NK-92 (cell line): ENCODE results near the gene CCDC170.
A peak's percentile ranks its signal among the peaks of the same experiment; 100 is the strongest.
"Not testable (repeated sequence)": the region's sequence is repeated elsewhere in the genome, so short reads cannot be mapped to it uniquely, and the experiment has no call there.

ENCODE experiments used
- DNase-seq: peaks from one replicate; lab custom pipeline; 2025; ENCODE audit not compliant: unreplicated experiment; lab: John Stamatoyannopoulos, UW

CCDC170 gene

GRCh38 chr6:151493804-151494234, at the start of gene CCDC170:
CCDC170 (plus strand) TSS chr6:151494017; CDS start chr6:151494129, 112 bp downstream.
- no peak for DNase-seq

DNA sequence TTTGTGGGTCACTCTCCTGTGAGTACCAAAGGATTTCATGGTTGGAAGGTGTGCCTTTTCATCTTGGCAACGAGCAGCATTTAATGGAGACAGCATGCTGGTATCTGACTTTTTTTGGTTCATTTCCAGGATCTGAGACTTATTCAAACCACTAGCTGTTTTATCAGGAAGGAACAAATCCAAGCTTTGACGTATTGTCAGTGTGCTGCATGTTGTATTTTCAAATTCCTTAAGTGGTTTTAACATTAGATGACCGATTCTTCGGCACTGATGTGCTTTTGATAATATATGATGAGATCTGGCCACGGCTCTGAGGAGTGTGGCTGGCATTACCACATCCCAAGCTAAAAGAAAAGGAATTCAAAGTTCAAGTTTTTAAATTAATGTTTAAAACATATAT, 48.3 kb upstream of the CCDC170 start:
- no peak for DNase-seq

DNA sequence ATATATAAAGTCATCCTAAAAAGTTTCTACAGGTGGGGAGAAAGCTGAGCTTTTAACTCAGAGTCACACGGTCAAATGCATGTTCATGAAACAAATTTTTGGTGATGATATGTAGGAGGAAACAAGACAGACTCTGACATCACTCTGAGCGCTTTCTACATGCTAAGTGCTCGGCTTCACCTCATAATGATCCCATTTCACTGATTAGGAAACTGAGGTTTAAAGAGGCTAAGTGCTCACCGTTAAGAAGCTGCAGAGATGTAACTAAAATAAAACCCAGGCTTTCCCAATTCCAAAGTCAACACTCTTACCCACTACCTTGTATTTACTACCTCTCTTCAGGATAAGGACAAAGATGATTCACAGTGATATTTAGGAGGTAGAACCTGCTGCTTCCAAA, 46.6 kb upstream of the CCDC170 start:
- DNase-seq: no peak

DNA sequence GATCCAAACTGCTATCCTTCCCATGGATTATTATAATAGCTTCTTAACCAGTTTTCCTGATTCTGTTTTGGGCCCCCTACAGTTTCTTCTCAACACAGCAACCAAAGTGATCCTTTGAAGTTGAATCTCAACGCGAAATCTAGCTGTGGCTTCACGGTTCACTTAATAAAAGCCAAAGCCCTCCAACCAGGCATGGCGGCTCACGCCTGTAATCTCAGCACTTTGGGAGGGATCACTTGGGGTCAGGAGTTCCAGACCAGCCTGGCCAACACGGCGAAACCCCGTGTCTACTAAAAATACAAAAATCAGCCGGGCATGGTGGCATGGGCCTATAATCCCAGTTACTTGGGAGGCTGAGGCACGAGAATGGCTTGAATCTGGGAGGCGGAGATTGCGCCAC, 45.2 kb upstream of the CCDC170 start:
- no peak for DNase-seq

DNA sequence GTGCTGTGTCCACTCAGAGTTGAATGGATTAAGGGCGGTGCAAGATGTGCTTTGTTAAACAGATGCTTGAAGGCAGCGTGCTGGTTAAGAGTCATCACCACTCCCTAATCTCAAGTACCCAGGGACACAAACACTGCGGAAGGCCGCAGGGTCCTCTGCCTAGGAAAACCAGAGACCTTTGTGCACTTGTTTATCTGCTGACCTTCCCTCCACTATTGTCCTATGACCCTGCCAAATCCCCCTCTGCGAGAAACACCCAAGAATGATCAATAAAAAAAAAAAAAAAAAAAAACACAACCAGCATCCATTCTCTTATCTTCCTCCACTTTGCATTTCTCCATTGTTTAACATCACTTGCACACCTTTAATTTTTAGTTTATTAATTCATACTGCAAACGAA, 42.9 kb upstream of the CCDC170 start:
- DNase-seq: not testable (repeated sequence)

GRCh38 chr6:151451417-151451949, 42.3 kb upstream of the CCDC170 start:
- DNase-seq: no peak

- peak; percentile 98 for DNase-seq
These were observed 41.7 kb upstream of the CCDC170 start, which contains the start of gene RMND1 for GRCh38 chr6:151451950-151452749. RMND1 (minus strand) TSS chr6:151452126; CDS start chr6:151445811, 6,315 bp downstream.

GRCh38 chr6:151452750-151453427, 40.9 kb upstream of the CCDC170 start:
- no peak for DNase-seq

GRCh38 chr6:151455751-151456398, 37.9 kb upstream of the CCDC170 start:
- DNase-seq: not testable (repeated sequence)

DNA sequence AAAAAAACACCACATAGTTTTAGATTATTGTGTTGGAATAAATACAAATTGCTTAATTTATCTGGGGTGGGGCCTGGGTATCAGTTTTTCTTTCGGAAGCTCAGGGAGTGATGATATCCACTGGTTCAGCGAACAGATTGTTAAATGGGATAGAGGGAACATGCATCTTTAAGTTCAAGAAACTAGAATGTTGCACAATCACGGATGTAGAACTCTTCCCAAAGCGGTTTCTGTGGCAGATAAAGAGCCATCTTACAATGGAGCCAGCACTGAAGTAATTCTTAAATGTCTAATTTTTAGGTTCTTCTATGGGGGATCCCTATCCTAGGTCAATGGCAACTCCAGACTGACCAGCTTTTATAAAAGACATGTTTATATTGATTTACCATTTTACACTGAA, 32.1 kb upstream of the CCDC170 start:
- no peak for DNase-seq

- no peak for DNase-seq
These were observed 29.1 kb upstream of the CCDC170 start for GRCh38 chr6:151464702-151465101.

DNA sequence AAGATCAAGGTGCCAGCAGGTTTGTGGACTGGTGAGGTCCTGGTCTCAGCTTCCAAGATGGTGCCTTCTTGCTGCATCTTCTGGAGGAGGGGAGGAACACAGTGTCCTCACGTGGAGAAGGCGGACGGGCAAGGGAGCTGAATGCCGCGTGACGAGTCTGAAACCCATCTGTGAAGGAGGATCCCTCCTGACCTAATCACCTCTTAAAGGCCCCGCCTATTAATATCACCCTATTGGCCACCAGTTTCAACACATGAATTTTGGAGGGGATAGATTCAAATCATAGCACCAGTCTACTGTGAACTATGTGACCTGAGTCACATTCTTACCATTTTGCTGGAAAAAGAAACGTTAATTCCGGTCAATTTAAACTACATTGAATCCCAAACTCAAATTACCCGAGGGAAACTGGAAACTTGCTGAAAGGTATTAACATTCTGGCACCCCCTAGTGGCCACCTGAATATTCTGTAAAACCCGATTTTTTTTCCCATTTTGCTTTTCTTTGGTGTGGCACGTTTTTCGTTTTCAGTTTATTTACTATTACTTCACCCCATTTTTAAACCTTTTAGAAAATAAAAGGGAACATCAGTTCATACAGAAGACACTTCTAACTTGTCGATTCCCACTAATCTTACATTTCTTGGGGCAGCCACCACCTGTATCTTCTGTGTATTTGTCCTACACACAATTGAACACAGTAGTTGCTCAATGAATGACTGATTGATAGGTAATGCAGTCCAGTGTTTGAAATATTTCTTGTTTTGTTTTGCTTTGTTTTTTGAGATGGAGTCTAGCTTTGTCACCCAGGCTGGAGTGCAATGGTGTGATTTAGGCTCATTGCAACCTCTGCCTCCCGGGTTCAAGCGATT, 17.9 kb upstream of the CCDC170 start:
- no peak for DNase-seq

DNA sequence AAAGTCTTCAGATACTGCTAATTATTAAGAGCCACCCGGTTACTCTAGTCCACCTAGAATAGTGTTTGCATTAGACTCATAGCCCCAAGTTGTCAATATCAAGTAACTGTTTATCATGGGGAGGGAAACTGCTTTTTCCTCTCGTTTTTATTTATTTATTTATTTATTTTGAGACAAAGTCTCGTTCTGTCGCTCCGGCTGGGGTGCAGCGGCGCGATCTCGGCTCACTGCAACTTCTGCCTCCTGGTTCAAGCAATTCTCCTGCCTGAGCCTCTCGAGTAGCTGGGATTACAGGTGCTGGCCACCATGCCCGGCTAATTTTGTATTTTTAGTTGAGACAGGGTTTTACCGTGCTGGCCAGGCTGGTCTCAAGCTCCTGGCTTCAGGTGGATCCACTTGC, 16.1 kb upstream of the CCDC170 start:
- DNase-seq: no peak

DNA sequence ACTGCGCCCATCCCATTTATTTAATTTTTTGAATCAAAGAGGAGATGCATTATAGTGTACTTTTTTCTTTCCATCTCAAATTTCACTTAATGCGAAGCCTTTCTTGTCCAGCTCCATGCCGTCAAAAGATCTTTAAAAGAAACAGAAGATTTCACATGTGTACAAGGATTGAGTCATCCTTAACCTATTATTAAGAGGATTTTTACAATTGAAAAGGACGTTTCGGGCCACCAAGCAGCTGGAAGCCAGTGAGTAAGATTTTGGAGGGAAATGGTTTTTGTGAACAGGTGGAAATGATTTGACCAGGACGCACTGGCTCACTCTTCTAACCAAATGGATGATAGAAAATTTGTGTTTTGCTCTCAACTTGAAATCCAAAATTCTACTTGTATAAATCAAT, 15.1 kb upstream of the CCDC170 start:
- DNase-seq: no peak

- DNase-seq: no peak
These were observed 12.0 kb upstream of the CCDC170 start for GRCh38 chr6:151481786-151482185.

DNA sequence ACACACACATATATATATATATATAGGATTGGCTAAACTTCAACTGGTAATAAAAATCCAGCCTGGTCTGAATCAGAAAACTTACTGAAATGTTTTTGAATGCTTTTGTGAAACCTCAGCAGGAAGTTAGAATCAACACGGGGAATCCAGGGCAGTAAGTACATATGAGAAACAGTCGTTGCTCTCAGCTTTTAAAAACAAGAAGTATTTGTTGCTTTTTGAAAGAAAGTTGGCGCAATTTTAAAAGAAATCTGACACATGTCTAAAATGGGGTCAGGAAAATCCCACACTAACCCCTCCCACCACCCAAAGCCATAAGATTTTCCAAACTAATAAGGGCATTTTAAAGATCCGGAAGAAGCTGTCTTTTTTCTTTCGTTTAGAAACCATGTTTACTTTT, 11.5 kb upstream of the CCDC170 start:
- no peak for DNase-seq

DNA sequence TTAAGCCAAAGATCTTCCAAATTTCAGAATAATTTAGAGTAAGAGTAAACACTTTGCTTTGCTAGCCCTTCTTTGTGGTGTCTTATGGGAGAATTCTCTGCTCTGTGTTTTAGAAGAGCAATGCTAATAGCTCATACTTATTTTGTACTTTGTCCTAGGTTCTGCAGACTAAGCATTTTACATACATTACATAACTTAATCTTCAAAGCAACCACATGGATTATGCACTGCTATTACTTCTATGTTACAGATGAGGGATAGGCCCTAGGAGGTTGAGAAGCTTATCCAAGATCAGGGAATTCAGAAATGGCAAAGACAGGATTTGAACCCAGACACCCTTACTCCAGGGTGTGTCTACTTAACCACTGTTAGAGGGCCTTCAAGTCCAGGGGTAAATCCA, 9.8 kb upstream of the CCDC170 start:
- DNase-seq: no peak

- no peak for DNase-seq
These were observed 5.6 kb upstream of the CCDC170 start for GRCh38 chr6:151488226-151488625.

- DNase-seq: no peak
These were observed 2.8 kb upstream of the CCDC170 start for GRCh38 chr6:151490996-151491395.

GRCh38 chr6:151493161-151493803, 535 bp upstream of the CCDC170 start:
- no peak for DNase-seq
